ENCODE results near the gene KIAA1755. TPM values are rescaled to one million over a fixed set of nuclear protein-coding genes. Genes with fewer than 3 reads are reported as not detected.

Gene KIAA1755
- polyA plus RNA-seq, 1 of the 3 experiments (the other 2 are of a cell fraction): 0.54 TPM

GRCh38 chr20:38199501-38200390 lies 60.8 kb downstream of the KIAA1755 start:
- no peak for DNase-seq
- no peaks in the 10 kb centered on the region for H3K79me2 ChIP-seq (ENCODE audit: insufficient read depth)
- 97% methylated on average over 8 of the region's 14 CpGs for WGBS (ENCODE audit: low lambda C conversion rate)
- peaks cover 9% of the 10 kb centered on the region for H3F3A ChIP-seq (replicated peaks; ENCODE audit: insufficient read depth)
- ChIA-PET POLR2A (no interaction called here), CTCF (interaction anchor here (0.6 to 16.4 kb wide), 4 partner anchors 9 to 126 kb away, joined by 3 to 148 read pairs (median 8); no protein-coding TSS in a partner anchor)
- no peaks in the 10 kb centered on the region for H4K20me1 ChIP-seq (ENCODE audit: insufficient read depth)
- H3K4me3 ChIP-seq (ENCODE audit: low read depth in 2 of 2, low read length in 1 of 2): no peak overlapping the region
- no peaks in the 10 kb centered on the region for H3K36me3 ChIP-seq (replicated peaks in 1 of 2; ENCODE audit: control insufficient read depth in 1 of 2, insufficient read depth in 2 of 2, low read length in 1 of 2)
- no peak overlapping the region for H3K4me2 ChIP-seq
- H3K9me2 ChIP-seq: no peaks in the 10 kb centered on the region
- no peak for TF ChIP-seq FOXJ3 (CRISPR knock-in tag; IDR thresholded peaks at IDR 0.05)
- no peak for TF ChIP-seq YY1 (IDR thresholded peaks at IDR 0.05; ENCODE audit: low read depth)
- TF ChIP-seq MEF2A (IDR thresholded peaks at IDR 0.05; ENCODE audit: borderline replicate concordance, low read depth): no peak
- TF ChIP-seq RCOR1 (IDR thresholded peaks at IDR 0.05; ENCODE audit: low read length): no peak
- TF ChIP-seq SIN3A (IDR thresholded peaks at IDR 0.05; ENCODE audit: borderline replicate concordance, low read depth, low read length): no peak
- TF ChIP-seq RXRA (IDR thresholded peaks at IDR 0.05; ENCODE audit: borderline replicate concordance, low read depth): no peak
- TF ChIP-seq MAX (IDR thresholded peaks at IDR 0.05; ENCODE audit: low read depth): no peak
- no peak for TF ChIP-seq SMC3 (IDR thresholded peaks at IDR 0.05; ENCODE audit: low read depth, low read length)
- no peak for TF ChIP-seq CTCF (IDR thresholded peaks at IDR 0.05)
- no peak for TF ChIP-seq USF1 (IDR thresholded peaks at IDR 0.05; ENCODE audit: borderline replicate concordance, low read depth)
- TF ChIP-seq USF2 (IDR thresholded peaks at IDR 0.05; ENCODE audit: borderline replicate concordance, low read depth, low read length): no peak
- TF ChIP-seq RFX5 (IDR thresholded peaks at IDR 0.05; ENCODE audit: low read length): no peak
- no peak overlapping the region for H3K9ac ChIP-seq
- H3K4me1 ChIP-seq (ENCODE audit: control insufficient read depth in 1 of 2, insufficient read depth in 2 of 2, low read depth in 1 of 2, low read length in 1 of 2): peaks cover 0 to 3% of the 10 kb centered on the region in 2 experiments; a peak in 1 of 4 replicates
- H2AFZ ChIP-seq (ENCODE audit: low read depth): no peak overlapping the region
- no peaks in the 10 kb centered on the region for H3K9me3 ChIP-seq
- no peak overlapping the region for H3K27ac ChIP-seq (ENCODE audit: low read depth in 2 of 2, low read length in 1 of 2)
- H3K27me3 ChIP-seq (ENCODE audit: insufficient read depth): no peaks in the 10 kb centered on the region

Data from SK-N-SH (cell line).